ENCODE data around the gene AMIGO1. TPM values are rescaled to one million over a fixed set of nuclear protein-coding genes. Genes with fewer than 3 reads are reported as not detected.

The AMIGO1 gene
- total RNA-seq, 1 experiment from 2014 or later = 1.5 TPM

DNA sequence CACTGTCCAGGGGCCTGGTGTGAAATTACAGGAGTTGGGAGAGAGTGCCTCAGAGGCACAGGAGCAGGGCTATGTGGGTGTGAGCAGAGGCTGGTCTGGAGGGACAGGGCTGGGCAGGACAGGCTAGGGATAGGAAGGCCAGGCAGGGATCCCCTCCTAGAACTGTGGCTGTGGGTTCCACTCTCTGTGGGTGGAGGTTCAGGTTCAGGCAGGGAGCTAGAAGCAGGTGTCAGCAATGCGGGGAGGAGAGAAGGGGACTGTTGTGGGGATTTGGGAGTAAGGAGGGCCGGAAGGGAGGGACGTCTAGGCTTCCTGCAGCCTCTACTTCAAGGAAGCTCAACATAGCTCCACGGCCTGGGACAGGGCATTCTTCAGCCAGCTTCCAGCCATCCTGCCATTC lies 21.9 kb upstream of the AMIGO1 start:
- Mint-ChIP-seq H3K4me1 (ENCODE audit: low read depth, unreplicated experiment) (peaks cover 6% of the 10 kb centered on the region), H3K27me3 (ENCODE audit: unreplicated experiment) (peaks cover 54% of the 10 kb centered on the region), H3K36me3 (ENCODE audit: insufficient read depth, unreplicated experiment) (peaks cover 5% of the 10 kb centered on the region), H3K4me3 (ENCODE audit: low read depth, unreplicated experiment) (no peak overlapping the region), H3K9me3 (ENCODE audit: low read depth, unreplicated experiment) (no peaks in the 10 kb centered on the region), H3K27ac (ENCODE audit: unreplicated experiment) (no peak overlapping the region)
- no TSS peak for BruUV-seq (replicated peaks)
- CTCF ChIA-PET = interaction anchor here (1.0 to 2.5 kb wide), 4 partner anchors 14 to 41 kb away, joined by 3 to 23 read pairs (median 14); partner anchors contain the start of gene CYB561D1
- TF ChIP-seq CTCF (IDR thresholded peaks at IDR 0.05; ENCODE audit: unreplicated experiment) = no peak
- no peak for DNase-seq
- intact Hi-C loops (cut with micrococcal nuclease; ENCODE audit: unreplicated experiment) = no loop called here

GRCh38 chr1:109530457-109531087 lies 21.0 kb upstream of the AMIGO1 start:
- CTCF ChIA-PET = interaction anchor here (1.0 to 1.4 kb wide), 2 partner anchors 31 to 40 kb away, joined by 3 to 4 read pairs; no protein-coding TSS in a partner anchor
- Mint-ChIP-seq H3K36me3 (ENCODE audit: insufficient read depth, unreplicated experiment) (peaks cover 5% of the 10 kb centered on the region), H3K27ac (ENCODE audit: unreplicated experiment) (no peak overlapping the region), H3K9me3 (ENCODE audit: low read depth, unreplicated experiment) (no peaks in the 10 kb centered on the region), H3K27me3 (ENCODE audit: unreplicated experiment) (peaks cover 62% of the 10 kb centered on the region), H3K4me3 (ENCODE audit: low read depth, unreplicated experiment) (no peak overlapping the region), H3K4me1 (ENCODE audit: low read depth, unreplicated experiment) (peaks cover 6% of the 10 kb centered on the region)
- intact Hi-C loops (cut with micrococcal nuclease; ENCODE audit: unreplicated experiment) = no loop called here
- no peak for DNase-seq
- no TSS peak for BruUV-seq (replicated peaks)
- TF ChIP-seq CTCF (IDR thresholded peaks at IDR 0.05; ENCODE audit: unreplicated experiment) = no peak

- Mint-ChIP-seq H3K27me3 (ENCODE audit: unreplicated experiment) (peaks cover 65% of the 10 kb centered on the region), H3K4me1 (ENCODE audit: low read depth, unreplicated experiment) (peaks cover 6% of the 10 kb centered on the region), H3K4me3 (ENCODE audit: low read depth, unreplicated experiment) (no peak overlapping the region), H3K9me3 (ENCODE audit: low read depth, unreplicated experiment) (no peaks in the 10 kb centered on the region), H3K36me3 (ENCODE audit: insufficient read depth, unreplicated experiment) (peaks cover 5% of the 10 kb centered on the region), H3K27ac (ENCODE audit: unreplicated experiment) (no peak overlapping the region)
- BruUV-seq (replicated peaks) = no TSS peak
- TF ChIP-seq CTCF (IDR thresholded peaks at IDR 0.05; ENCODE audit: unreplicated experiment) = no peak
- intact Hi-C loops (cut with micrococcal nuclease; ENCODE audit: unreplicated experiment) = no loop called here
- DNase-seq = no peak
- CTCF ChIA-PET = interaction anchor here (1.0 to 1.4 kb wide), 2 partner anchors 31 to 39 kb away, joined by 3 to 4 read pairs; no protein-coding TSS in a partner anchor
These were observed 20.4 kb upstream of the AMIGO1 start for GRCh38 chr1:109529881-109530456.

DNA sequence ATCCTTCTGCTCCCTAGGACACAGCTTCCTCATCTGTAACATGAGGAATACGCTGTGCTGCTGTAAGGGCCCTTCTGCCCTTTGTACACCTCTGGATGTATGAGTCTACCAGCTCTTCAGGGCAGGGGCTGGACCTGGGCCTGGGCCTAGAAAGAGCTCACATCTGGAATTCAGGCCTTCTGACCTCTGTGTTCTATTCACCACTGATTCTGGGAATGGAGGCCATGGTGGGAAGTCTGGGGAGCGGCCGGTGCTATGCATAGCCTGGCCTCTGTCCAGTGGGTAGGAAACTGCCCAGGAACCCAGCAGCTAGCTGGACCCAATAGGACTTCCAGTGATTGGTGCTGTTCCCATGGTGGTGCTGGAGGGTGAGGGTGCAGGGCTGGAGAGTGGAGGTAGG lies 19.2 kb upstream of the AMIGO1 start:
- DNase-seq = no peak
- intact Hi-C loops (cut with micrococcal nuclease; ENCODE audit: unreplicated experiment) = no loop called here
- Mint-ChIP-seq H3K4me3 (ENCODE audit: low read depth, unreplicated experiment) (no peak overlapping the region), H3K9me3 (ENCODE audit: low read depth, unreplicated experiment) (no peaks in the 10 kb centered on the region), H3K36me3 (ENCODE audit: insufficient read depth, unreplicated experiment) (peaks cover 5% of the 10 kb centered on the region), H3K27me3 (ENCODE audit: unreplicated experiment) (peaks cover 66% of the 10 kb centered on the region), H3K4me1 (ENCODE audit: low read depth, unreplicated experiment) (peaks cover 6% of the 10 kb centered on the region), H3K27ac (ENCODE audit: unreplicated experiment) (no peak overlapping the region)
- no TSS peak for BruUV-seq (replicated peaks)
- CTCF ChIA-PET = no interaction called here
- no peak for TF ChIP-seq CTCF (IDR thresholded peaks at IDR 0.05; ENCODE audit: unreplicated experiment)
